ENCODE measurements around the gene INHBA. TPM values are rescaled to one million over a fixed set of nuclear protein-coding genes. Genes with fewer than 3 reads are reported as not detected.

INHBA gene
- total RNA-seq: 1 to 10 TPM; 1.1 to 5.5 (median 2.6) TPM
- polyA plus RNA-seq: 1 to 10 TPM in 1 of 3 donors, under 1 TPM in 2; 0.23 to 1.2 (median 0.66) TPM

DNA sequence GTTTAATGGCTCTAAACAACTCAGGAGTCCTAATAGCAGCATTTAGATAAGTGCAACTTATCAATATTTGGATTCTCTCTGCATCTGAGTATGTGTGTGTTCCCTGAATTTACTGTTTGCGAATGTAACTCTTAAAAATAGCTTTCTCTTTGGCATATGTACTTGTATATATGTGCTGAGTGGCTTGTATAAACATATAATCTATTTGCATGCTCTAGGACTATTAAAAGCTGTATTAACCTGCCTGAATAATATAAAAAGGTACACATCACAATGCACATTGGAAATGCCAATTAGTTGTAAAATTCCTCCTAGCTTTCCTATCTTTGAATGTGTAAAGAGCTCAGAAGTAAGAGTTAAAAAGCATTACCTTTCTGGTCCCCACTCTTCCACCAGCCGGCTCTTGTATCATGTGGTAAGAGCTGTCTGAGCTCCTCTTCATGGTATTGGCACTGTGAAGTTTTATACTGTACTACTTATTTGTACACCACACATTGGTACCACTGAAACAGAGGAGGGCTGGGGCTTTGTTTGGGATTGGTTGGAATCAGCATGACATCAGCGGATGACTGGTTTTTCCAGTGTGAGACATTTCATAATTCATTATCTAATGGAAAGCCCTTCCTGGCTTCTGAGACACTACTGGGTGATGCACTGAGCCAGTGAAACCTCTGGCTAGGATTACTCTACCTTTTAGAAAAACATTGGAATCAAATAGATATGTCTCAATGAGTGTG lies at the start of gene INHBA:
TSS of gene INHBA (minus strand) at position 456 of the 737 bp plus-strand sequence. CDS start 2,716 bp downstream, outside the sequence.
- Histone ChIP-seq H3K36me3 (no peaks in the 10 kb centered on the region), H3K9me3 (no peaks in the 10 kb centered on the region), H3K4me1 (peaks cover 0 to 44% (median 32%) of the 10 kb centered on the region in 4 donors), H3K27me3 (no peaks in the 10 kb centered on the region), H3K4me3 (no peak within 1 kb of the TSS), H3K27ac (peak within 1 kb of the TSS in 3 of 4 donors; percentile 79 to 86 (median 82))
- intact Hi-C loops (cut with DNase I): loop anchor here (5.0 to 10.0 kb wide), 3 partner anchors 534 to 798 kb away; partner anchors contain the start of gene GLI3
- no peak for DNase-seq
- WGBS, 2 donors: 81 to 82% methylated on average over 3 of the region's 3 CpGs
- TF ChIP-seq, protein P1, sequence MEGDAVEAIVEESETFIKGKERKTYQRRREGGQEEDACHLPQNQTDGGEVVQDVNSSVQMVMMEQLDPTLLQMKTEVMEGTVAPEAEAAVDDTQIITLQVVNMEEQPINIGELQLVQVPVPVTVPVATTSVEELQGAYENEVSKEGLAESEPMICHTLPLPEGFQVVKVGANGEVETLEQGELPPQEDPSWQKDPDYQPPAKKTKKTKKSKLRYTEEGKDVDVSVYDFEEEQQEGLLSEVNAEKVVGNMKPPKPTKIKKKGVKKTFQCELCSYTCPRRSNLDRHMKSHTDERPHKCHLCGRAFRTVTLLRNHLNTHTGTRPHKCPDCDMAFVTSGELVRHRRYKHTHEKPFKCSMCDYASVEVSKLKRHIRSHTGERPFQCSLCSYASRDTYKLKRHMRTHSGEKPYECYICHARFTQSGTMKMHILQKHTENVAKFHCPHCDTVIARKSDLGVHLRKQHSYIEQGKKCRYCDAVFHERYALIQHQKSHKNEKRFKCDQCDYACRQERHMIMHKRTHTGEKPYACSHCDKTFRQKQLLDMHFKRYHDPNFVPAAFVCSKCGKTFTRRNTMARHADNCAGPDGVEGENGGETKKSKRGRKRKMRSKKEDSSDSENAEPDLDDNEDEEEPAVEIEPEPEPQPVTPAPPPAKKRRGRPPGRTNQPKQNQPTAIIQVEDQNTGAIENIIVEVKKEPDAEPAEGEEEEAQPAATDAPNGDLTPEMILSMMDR (IDR thresholded peaks at IDR 0.05): no peak
- peak in 2 of 4 donors; percentile 14 to 28 for TF ChIP-seq POLR2AphosphoS5 (IDR thresholded peaks at IDR 0.05)

DNA sequence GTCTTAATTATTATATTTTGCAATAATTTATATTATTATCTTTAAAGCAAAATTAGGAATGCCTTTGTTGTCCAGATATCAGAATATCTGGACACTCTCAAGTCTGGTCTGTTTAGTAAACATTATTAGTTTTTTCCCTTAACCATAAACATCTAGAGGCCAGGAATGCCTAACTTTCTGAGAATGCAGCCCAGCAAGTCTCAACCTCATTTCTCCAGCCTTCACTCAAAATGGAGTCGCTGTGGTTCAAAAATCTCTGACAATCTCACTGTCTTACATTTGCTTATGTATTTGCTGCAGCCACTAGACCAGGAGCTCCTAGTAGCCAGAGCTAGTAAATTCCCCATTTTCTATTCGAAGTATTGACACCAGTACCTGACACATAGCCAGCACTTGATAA lies 49.7 kb upstream of the INHBA start:
- H3K4me3 ChIP-seq: no peak overlapping the region
- no peaks in the 10 kb centered on the region for H3K36me3 ChIP-seq
- DNase-seq: no peak
- TF ChIP-seq POLR2A (IDR thresholded peaks at IDR 0.05): no peak
- TF ChIP-seq POLR2AphosphoS5 (IDR thresholded peaks at IDR 0.05): no peak
- TF ChIP-seq, protein P1 (IDR thresholded peaks at IDR 0.05): no peak
- TF ChIP-seq EP300 (IDR thresholded peaks at IDR 0.05): no peak
- H3K27me3 ChIP-seq: no peaks in the 10 kb centered on the region
- no peak overlapping the region for H3K27ac ChIP-seq
- H3K4me1 ChIP-seq: no peaks in the 10 kb centered on the region
- H3K9me3 ChIP-seq: no peaks in the 10 kb centered on the region
- intact Hi-C loops (cut with DNase I): no loop called here
- 76 to 87% methylated on average over 2 of the region's 2 CpGs for WGBS, 2 donors

DNA sequence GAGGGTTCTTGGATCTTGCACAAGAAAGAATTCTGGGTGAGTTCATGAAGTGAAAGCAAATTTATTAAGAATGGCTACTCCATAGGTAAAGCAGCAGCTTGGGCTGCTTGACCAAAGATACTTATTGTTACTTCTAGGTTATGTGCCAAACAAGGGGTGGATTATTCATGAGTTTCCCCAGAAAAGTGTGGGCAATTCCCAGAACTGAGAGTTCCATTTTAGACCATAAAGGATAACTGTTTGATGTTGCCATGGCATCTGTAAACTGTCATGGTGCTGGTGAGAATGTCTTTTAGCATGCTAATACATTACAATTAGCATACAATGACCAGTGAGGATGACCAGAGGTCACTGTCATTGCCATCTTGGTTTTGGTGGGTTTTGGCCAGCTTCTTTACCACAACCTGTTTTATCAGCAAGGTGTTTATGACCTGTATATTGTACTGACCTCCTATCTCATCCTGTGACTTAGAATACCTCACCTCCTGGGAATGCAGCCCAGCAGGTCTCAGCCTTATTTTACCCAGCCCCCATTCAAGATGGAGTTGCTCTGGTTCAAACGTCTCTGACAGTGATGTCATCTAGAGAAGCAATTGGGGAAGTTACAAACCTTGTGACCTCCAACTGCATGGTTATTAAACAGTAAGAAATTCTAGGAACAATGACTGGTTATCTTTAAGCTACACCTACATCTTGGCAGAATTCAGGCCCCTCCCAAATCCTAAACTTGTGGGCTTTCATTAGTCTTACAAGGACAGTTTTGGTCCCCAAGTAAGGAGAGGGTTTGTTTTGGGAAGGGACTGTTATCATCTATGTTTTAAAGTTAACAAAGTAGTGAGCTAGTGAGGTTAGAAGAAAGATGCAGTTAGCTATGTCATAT lies 48.0 kb upstream of the INHBA start:
- no peak overlapping the region for H3K4me3 ChIP-seq
- no peak overlapping the region for H3K27ac ChIP-seq
- H3K9me3 ChIP-seq: no peaks in the 10 kb centered on the region
- 10 to 47% methylated on average over 1 of the region's 1 CpG for WGBS, 2 donors
- DNase-seq: no peak
- TF ChIP-seq POLR2A (IDR thresholded peaks at IDR 0.05) (no peak), EP300 (IDR thresholded peaks at IDR 0.05) (no peak), POLR2AphosphoS5 (IDR thresholded peaks at IDR 0.05) (no peak)
- TF ChIP-seq, protein P1 (IDR thresholded peaks at IDR 0.05): no peak
- no peaks in the 10 kb centered on the region for H3K27me3 ChIP-seq
- intact Hi-C loops (cut with DNase I): no loop called here
- no peaks in the 10 kb centered on the region for H3K4me1 ChIP-seq
- H3K36me3 ChIP-seq: no peaks in the 10 kb centered on the region

GRCh38 chr7:41747961-41748360 lies 45.1 kb upstream of the INHBA start:
- Histone ChIP-seq H3K9me3 (peaks cover 0 to 4% (median 0%) of the 10 kb centered on the region in 4 donors), H3K27me3 (no peaks in the 10 kb centered on the region), H3K27ac (no peak overlapping the region), H3K4me3 (no peak overlapping the region), H3K4me1 (no peaks in the 10 kb centered on the region), H3K36me3 (no peaks in the 10 kb centered on the region)
- no peak for DNase-seq
- intact Hi-C loops (cut with DNase I): no loop called here
- TF ChIP-seq, protein P1 (IDR thresholded peaks at IDR 0.05): no peak
- TF ChIP-seq POLR2A (IDR thresholded peaks at IDR 0.05) (no peak), POLR2AphosphoS5 (IDR thresholded peaks at IDR 0.05) (no peak), EP300 (IDR thresholded peaks at IDR 0.05) (no peak)
